ENCODE measurements around the gene ABTB2.

ABTB2 gene

GRCh38 chr11:34233215-34233614 lies 124.6 kb downstream of the ABTB2 start:
- DNase-seq (ENCODE audit: low read depth in 1 of 2, low spot score in 1 of 2), result no peak
- H3K27ac ChIP-seq (replicated peaks), result no peak overlapping the region
- no peak overlapping the region for H3K4me3 ChIP-seq (replicated peaks; ENCODE audit: insufficient read depth, low read length)
- H3K27me3 ChIP-seq (ENCODE audit: insufficient read depth, poor library complexity, severe bottlenecking), result no peaks in the 10 kb centered on the region
- TF ChIP-seq REST (IDR thresholded peaks at IDR 0.05; ENCODE audit: insufficient replicate concordance, low read depth) (no peak), GABPA (IDR thresholded peaks at IDR 0.05; ENCODE audit: low read depth) (no peak), SPI1 (IDR thresholded peaks at IDR 0.05; ENCODE audit: borderline replicate concordance, low read depth) (no peak), CTCF (IDR thresholded peaks at IDR 0.05; ENCODE audit: insufficient read depth, low read length) (no peak), POLR2AphosphoS5 (IDR thresholded peaks at IDR 0.05; ENCODE audit: low read depth) (no peak)

GRCh38 chr11:34232807-34233206 lies 125.0 kb downstream of the ABTB2 start:
- H3K27me3 ChIP-seq (ENCODE audit: insufficient read depth, poor library complexity, severe bottlenecking), result no peaks in the 10 kb centered on the region
- no peak overlapping the region for H3K27ac ChIP-seq (replicated peaks)
- no peak for TF ChIP-seq SPI1 (IDR thresholded peaks at IDR 0.05; ENCODE audit: borderline replicate concordance, low read depth)
- DNase-seq (ENCODE audit: low read depth in 1 of 2, low spot score in 1 of 2), result no peak
- H3K4me3 ChIP-seq (replicated peaks; ENCODE audit: insufficient read depth, low read length), result no peak overlapping the region

GRCh38 chr11:34226210-34226609 lies 131.6 kb downstream of the ABTB2 start:
- Histone ChIP-seq H3K4me3 (replicated peaks; ENCODE audit: insufficient read depth, low read length) (no peak overlapping the region), H3K27me3 (ENCODE audit: insufficient read depth, poor library complexity, severe bottlenecking) (no peaks in the 10 kb centered on the region), H3K27ac (replicated peaks) (no peak overlapping the region)
- TF ChIP-seq REST (IDR thresholded peaks at IDR 0.05; ENCODE audit: insufficient replicate concordance, low read depth), result no peak
- TF ChIP-seq SPI1 (IDR thresholded peaks at IDR 0.05; ENCODE audit: borderline replicate concordance, low read depth), result no peak
- no peak for TF ChIP-seq CTCF (IDR thresholded peaks at IDR 0.05; ENCODE audit: insufficient read depth, low read length)
- TF ChIP-seq GABPA (IDR thresholded peaks at IDR 0.05; ENCODE audit: low read depth), result no peak
- no peak for TF ChIP-seq POLR2AphosphoS5 (IDR thresholded peaks at IDR 0.05; ENCODE audit: low read depth)
- no peak for DNase-seq (ENCODE audit: low read depth in 1 of 2, low spot score in 1 of 2)

GRCh38 chr11:34225091-34225490 lies 132.7 kb downstream of the ABTB2 start:
- no peak for TF ChIP-seq POLR2AphosphoS5 (IDR thresholded peaks at IDR 0.05; ENCODE audit: low read depth)
- TF ChIP-seq GABPA (IDR thresholded peaks at IDR 0.05; ENCODE audit: low read depth), result no peak
- TF ChIP-seq REST (IDR thresholded peaks at IDR 0.05; ENCODE audit: insufficient replicate concordance, low read depth), result no peak
- no peak for TF ChIP-seq SPI1 (IDR thresholded peaks at IDR 0.05; ENCODE audit: borderline replicate concordance, low read depth)
- no peak for TF ChIP-seq CTCF (IDR thresholded peaks at IDR 0.05; ENCODE audit: insufficient read depth, low read length)
- Histone ChIP-seq H3K27me3 (ENCODE audit: insufficient read depth, poor library complexity, severe bottlenecking) (no peaks in the 10 kb centered on the region), H3K27ac (replicated peaks) (no peak overlapping the region), H3K4me3 (replicated peaks; ENCODE audit: insufficient read depth, low read length) (no peak overlapping the region)
- no peak for DNase-seq (ENCODE audit: low read depth in 1 of 2, low spot score in 1 of 2)
